ENCODE results near the gene SLC35E3.
"Not testable (repeated sequence)": the region's sequence is repeated elsewhere in the genome, so short reads cannot be mapped to it uniquely, and the experiment has no call there.

SLC35E3 gene

DNA sequence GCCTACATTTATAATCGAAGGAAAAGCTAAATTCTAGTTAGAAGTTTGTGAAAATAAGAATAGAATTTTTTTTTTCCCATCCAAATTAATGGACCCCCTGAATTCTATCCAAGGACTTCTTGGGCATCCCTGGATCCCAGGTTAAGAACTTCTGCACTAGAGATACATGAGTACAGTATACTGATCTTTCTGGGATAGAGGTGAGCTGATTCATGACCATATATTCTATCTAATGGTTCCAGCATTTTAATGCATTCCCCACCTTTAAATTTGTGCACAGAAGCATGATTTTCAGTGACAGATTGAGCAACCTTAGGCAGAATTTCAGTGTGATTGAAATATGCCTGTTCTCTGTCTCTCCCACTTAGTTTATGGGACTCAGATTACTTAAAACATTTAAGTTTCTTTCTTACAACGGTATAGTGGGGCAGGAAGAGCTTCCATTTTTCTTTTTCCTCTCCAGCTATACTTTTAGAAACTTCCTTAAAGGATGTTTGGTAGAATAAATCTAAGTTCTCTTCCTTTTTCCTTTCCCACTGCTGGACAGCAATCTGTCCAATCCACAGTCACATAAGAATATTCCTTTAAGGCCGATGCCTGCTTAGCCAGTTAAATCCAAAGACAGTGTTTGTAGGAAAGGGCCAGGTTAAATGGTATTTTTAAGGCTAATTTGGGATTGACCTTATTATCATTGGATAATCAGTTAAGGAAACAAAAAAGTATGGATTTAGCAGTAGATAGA is 68.7 kb downstream of the SLC35E3 start:
- DNase-seq = no peak

DNA sequence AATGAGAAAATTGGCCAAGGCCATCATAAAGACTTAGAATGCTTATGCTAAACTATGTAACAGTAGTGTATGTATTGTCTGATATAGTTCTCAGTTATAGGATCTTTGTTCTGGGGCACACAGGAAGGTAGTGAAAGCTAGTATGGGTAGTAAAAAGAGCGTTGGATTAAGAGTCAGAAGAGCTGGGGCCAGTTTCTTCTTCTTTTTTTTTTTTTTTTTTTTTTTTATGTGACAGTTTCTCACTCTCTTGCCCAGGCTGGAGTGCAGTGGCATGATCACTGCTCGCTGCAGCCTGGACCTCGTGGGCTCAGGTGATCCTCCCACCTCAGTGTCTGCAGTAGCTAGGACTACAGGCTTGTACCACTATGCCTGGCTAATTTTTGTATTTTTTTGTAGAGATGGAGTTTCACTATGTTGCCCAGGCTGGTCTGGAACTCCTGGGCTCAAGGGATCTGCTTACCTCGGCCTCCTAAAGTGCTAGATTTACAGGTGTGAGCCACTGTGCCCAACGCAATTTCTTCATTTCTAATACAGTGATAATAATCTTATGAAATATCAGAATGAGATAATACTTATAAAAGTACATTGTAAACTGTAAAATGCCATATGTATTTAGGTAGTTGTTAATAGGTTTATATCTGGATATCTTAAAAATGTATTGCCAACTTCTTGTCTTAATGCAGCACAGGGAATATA is 69.4 kb downstream of the SLC35E3 start:
- DNase-seq = no peak

DNA sequence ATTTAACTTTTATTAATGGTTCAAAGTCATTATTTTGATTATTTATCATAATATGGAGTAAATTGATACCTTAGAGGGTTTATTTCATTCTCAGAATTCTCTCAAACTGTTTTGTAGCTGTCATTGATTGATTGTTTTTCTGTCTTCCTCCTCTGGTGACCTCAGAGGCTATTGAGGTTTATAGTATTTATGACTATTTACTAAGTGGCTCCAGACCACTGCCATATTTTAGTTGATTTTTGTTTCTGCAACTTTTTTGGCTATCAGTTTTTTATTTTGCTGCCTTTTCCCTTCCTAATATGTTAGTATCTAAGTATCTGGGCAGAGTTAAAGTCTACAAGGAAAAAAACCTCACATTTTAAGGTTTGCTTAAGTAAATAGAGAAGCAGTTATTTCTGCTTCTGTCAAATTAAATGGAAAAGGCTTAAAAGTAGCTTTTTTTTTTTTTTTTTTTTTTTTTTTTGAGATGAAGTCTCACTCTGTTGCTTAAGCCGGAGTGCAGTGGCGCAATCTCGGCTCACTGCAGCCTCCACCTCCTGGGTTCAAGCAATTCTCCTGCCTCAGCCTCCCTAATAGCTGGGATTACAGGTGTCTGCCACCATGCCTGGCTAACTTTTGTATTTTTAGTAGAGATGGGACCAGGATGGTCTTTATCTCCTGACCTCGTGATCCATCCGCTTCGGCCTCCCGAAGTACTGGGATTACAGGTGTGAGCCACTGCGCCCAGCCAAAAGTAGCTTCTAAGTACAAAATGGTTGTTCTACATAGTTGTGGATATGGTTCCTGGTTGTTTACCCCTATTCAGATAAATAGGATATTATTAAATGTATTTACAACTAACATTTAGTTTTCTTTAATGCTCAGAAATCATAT is 70.2 kb downstream of the SLC35E3 start:
- no peak for DNase-seq

DNA sequence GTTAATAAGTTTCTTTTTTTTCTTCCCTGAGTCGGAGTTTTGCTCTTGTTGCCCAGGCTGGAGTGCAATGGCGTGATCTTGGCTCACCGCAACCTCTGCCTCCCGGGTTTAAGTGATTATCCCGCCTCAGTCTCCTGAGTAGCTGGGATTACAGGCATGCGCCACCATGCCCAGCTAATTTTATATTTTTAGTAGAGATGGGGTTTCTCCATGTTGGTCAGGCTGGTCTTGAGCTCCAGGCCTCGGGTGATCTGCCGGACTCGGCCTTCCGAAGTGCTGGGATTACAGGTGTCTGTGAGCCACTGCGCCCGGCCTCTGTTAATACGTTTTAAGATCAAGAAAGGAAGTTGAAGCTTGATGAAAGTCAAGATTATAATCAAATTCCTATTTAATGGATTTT is 73.5 kb downstream of the SLC35E3 start:
- not testable (repeated sequence) for DNase-seq

DNA sequence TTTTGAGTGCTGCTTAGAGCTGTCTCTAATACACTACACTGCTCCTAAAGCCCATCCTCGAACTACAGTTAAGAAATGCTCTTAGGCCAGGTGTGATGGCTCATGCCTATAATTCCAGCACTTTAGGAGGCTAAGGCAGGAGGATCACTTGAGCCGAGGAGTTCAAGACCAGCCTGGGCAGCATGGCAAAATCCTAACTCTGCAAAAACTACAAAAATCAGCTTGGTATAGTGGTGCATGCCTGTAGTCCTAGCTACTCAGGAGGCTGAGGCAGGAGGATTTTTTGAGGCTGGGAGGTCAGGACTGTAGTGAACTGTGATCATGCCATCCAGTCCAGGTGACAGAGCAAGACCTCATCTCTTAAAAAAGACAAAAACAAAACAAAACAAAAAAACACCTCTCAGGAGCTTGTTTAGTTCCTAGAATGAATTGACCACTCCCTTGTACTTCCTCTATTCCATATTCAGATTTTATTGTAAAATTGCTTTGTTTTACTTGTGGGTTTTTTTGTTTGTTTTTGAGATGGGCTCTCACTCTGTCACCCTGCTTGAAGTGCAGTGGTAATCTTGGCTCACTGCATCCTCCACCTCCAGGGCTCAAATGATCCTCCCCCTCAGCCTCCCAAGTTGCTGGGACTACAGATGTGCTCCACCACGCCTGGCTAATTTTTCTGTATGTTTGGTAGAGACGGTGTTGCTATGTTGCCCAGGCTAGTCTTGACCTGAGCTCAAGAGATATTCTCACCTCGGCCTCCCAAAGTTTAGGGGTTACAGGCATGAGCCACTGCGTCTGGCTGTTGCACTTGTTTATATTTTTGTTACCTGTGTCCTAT is 75.6 kb downstream of the SLC35E3 start:
- no peak for DNase-seq

DNA sequence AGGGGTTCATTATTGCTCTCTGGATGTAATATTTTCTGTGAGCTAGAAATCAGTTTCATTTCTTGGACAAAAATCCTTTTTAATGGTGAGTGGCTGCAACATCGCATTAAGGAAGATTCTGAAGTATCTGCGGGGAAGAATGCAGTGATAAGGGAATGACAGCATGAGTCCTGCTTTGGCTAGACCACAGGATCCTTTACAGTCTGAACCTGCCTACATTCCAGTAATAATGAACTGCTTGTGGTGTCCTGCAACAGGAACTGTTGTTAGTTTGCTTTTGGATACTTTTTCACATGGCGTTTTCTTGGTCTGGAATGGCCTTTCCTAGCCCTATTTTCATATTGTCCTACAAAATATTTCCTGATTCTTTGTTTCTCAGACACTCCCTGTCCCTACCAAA is 77.7 kb downstream of the SLC35E3 start:
- no peak for DNase-seq

- DNase-seq = no peak
These were observed 78.2 kb downstream of the SLC35E3 start for GRCh38 chr12:68824131-68824530.

DNA sequence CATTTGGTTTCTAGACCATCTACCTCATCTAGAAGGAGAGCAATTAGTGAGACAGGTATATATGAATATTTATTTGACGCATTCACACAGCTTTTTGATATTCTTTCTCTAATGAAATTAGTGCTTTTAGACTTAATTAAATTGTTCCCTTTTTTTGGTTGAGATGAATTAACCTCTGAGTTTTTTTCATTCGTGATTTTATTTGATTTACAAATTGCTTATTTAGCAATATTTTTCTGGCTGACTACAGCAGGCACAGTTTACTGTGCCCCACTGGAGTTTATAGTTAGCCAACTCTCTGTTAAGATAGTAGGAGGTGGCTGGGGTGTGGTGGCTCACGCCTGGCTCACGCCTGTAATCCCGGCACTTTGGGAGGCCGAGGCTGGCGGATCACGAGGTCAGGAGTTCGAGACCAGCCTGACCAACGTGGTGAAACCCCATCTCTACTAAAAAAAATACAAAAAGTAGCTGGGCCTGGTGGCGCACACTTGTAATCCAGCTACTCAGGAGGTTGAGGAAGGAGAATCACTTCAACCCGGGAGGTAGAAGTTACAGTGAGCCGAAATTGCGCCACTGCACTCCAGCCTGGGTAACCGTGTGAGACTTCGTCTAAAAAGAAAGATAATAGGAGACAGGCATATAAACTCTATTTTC is 78.7 kb downstream of the SLC35E3 start:
- DNase-seq = no peak

- no peak for DNase-seq
These were observed 79.7 kb downstream of the SLC35E3 start for GRCh38 chr12:68825569-68826217.

- no peak for DNase-seq
These were observed 82.1 kb downstream of the SLC35E3 start for GRCh38 chr12:68827895-68828671.

GRCh38 chr12:68828672-68829068 is 82.7 kb downstream of the SLC35E3 start:
- no peak for DNase-seq
